ENCODE data around the gene RAB11FIP4.

The RAB11FIP4 gene

GRCh38 chr17:31486351-31487062, 95.0 kb downstream of the RAB11FIP4 start:
- TF ChIP-seq, protein P1, sequence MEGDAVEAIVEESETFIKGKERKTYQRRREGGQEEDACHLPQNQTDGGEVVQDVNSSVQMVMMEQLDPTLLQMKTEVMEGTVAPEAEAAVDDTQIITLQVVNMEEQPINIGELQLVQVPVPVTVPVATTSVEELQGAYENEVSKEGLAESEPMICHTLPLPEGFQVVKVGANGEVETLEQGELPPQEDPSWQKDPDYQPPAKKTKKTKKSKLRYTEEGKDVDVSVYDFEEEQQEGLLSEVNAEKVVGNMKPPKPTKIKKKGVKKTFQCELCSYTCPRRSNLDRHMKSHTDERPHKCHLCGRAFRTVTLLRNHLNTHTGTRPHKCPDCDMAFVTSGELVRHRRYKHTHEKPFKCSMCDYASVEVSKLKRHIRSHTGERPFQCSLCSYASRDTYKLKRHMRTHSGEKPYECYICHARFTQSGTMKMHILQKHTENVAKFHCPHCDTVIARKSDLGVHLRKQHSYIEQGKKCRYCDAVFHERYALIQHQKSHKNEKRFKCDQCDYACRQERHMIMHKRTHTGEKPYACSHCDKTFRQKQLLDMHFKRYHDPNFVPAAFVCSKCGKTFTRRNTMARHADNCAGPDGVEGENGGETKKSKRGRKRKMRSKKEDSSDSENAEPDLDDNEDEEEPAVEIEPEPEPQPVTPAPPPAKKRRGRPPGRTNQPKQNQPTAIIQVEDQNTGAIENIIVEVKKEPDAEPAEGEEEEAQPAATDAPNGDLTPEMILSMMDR (conservative IDR thresholded peaks at IDR 0.05): no peak

GRCh38 chr17:31487063-31487647, 95.7 kb downstream of the RAB11FIP4 start:
- TF ChIP-seq, protein P1 (conservative IDR thresholded peaks at IDR 0.05): no peak
- peak overlapping the region; percentile 85 for H3K27ac ChIP-seq

More at GRCh38 chr17:31486351-31487062, 95.0 kb downstream of the RAB11FIP4 start:
- peak overlapping the region; percentile 85 for H3K27ac ChIP-seq

DNA sequence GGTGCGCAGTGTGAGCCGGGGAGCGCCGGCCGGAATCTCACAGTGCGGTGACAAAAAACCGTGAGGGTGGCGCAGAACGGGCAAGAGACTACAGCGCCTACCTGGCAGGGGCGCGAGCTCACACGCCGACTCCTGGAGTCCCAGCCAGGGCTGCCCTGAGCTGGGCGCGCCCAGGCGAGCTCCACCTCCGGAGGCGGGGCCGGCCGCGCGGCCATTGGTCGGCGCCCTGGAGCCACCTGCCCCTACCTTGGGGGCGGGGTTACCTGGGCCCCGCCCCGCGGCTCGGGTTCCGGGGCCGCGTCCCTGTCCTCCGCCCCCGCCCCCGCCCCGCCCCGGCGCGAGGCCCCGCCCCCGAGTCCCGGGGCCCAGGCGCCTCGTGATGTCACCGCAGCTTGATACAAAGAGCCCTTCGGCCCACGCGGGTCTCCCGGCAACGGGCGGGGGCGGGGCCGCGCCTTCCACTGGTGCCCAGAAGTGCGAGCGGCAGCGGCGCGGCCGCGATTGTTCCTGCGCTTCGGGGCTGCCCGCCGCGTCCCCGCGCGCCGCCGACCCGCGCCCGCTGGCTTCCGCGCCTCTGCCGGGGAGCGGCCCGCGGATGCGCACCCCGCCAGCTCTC, 96.3 kb downstream of the RAB11FIP4 start:
- peak overlapping the region; percentile 85 for H3K27ac ChIP-seq
- TF ChIP-seq, protein P1 (conservative IDR thresholded peaks at IDR 0.05): peak; percentile 26

- TF ChIP-seq, protein P1 (conservative IDR thresholded peaks at IDR 0.05): no peak
Measured at GRCh38 chr17:31488264-31488981, 96.9 kb downstream of the RAB11FIP4 start.

DNA sequence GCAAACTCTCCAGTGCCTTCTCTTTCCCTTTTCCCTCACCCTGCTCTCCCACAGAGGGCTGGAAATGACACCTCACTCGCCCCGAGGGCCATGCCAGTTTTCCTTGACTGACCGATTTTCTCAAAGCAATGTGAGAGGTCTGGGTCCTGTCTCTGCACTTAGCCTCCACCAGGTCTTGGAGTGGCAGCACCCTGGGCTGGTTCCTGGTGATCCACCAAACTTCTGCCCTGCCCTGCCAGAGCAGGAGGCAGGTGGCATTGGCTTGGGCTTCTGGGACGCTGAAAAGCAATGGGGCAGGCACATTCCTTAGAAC, 97.5 kb downstream of the RAB11FIP4 start:
- TF ChIP-seq, protein P1 (conservative IDR thresholded peaks at IDR 0.05): no peak
- peak overlapping the region; percentile 85 for H3K27ac ChIP-seq

More at GRCh38 chr17:31488264-31488981, 96.9 kb downstream of the RAB11FIP4 start:
- H3K27ac ChIP-seq: peak overlapping the region; percentile 85

DNA sequence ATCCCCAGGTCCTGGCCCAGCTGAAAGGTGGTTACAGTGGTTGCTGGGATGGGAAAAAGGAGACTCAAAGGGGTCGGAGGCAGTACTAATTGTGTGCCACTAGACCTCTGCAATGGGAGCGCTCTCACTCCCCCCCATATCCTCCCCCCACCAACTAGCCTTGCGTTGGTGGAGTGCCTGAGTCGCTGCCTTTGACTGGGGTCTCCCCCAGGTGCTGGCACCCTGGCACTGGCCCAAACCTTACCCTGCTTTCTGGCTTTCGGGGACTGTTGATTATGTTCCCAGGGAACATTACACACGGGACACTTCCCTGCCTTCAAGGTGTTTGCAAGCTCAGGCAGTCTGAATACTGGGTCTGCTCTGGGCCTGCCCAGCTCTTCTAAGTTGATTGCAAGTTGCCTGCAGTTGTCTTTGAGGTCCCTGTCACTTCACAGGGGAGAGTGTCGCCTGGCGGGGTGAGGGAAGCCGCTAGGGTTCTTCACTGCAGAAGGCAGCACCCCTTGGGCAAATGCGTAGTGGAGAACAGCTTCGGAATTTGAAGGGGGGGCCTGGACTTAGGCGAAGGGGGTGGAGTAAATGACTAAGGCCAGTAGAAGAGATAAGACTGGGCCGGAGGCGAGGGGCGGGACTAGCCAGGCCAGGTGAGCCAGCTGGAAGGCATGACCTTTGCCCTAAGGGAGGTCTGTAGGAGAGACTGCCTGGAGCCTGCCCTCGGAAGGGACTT, 98.0 kb downstream of the RAB11FIP4 start:
- TF ChIP-seq, protein P1 (conservative IDR thresholded peaks at IDR 0.05): no peak
- peak overlapping the region; percentile 85 for H3K27ac ChIP-seq
